GM19324 (cell line): ENCODE results near the gene ZSWIM2.
"Not testable (repeated sequence)": the region's sequence is repeated elsewhere in the genome, so short reads cannot be mapped to it uniquely, and the experiment has no call there.

Experiments
- ATAC-seq: cut with Tn5 transposase; IDR thresholded peaks from one replicate; pipeline ENCODE4 v1.9.1; 2021; ENCODE audit warnings: mild to moderate bottlenecking, moderate library complexity; ENCODE audit not compliant: unreplicated experiment, low FRiP score

Gene ZSWIM2

DNA sequence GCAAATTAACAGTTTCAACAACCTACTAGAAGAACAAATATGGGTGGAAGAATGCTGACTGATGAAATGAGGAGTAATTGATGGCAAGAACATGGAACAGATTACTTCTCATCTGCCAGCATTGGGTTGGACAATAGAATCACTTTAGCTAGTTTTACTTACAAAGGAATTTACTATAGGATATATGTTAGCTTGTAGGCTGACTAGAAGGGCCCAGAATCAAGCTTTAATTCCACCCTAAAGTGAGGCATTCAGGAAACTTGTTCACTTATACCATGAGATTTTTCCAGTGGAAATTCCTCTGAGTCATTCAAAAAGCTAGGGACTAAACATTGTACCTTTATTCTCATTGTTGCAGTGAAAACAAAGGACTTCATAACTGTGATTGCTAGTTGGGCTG is 5.0 kb upstream of the ZSWIM2 start:
- no peak for ATAC-seq

DNA sequence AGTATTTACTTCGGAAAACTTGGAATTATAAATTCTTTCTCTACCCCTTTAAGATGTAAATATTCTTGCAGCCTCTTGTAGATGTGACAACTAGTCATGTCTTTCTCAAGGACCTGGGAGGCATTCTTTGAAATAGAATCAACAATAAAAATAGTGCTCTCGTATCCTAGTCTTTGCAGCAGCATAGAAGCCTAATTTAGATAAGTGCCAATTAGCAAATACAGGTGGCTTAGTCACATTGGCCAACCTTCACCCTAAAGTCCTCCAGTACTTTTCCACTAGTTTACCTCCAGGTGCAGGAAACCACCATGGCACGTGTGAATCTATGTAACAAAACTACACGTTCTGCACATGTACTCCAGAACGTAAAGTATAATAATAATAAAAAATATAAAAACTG is 3.5 kb upstream of the ZSWIM2 start:
- ATAC-seq = no peak

DNA sequence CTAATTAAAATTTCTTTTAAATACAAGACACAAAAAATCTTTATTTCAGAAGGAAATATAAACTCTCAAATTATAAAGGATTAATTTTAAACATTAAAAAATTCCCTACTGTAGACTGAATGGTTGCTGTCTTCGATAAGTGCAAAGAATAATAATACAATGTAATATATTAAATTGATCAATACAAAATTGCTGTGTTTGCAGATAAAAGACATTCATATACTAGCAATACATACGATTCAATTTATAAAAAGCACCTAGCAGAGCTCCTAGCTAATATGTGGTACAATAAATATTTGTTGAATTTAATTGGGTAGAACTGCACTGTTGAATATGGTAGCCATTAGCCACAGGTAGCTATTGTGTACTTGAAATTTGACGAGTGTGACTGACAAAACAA is 6.6 kb downstream of the ZSWIM2 start:
- no peak for ATAC-seq

DNA sequence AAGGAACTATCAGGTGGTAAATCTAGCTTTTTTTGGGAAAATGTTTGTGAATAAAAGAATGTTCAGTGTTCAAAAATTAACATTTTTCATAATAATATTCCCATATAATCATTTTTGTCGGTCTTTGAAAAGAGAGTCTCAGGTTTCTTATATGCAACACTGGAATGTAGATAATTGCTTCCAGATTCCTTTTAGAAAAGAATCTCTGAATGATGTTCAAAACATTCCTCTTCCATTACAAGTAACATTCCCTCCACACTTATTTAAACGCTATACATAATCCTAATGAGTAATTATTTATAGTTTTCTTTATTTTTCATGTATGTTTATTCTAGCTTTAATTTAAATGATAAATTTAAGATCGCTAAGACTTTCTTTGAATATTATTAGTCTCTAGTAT is 7.0 kb downstream of the ZSWIM2 start:
- no peak for ATAC-seq

GRCh38 chr2:186835628-186836027 is 13.3 kb downstream of the ZSWIM2 start:
- ATAC-seq = no peak

DNA sequence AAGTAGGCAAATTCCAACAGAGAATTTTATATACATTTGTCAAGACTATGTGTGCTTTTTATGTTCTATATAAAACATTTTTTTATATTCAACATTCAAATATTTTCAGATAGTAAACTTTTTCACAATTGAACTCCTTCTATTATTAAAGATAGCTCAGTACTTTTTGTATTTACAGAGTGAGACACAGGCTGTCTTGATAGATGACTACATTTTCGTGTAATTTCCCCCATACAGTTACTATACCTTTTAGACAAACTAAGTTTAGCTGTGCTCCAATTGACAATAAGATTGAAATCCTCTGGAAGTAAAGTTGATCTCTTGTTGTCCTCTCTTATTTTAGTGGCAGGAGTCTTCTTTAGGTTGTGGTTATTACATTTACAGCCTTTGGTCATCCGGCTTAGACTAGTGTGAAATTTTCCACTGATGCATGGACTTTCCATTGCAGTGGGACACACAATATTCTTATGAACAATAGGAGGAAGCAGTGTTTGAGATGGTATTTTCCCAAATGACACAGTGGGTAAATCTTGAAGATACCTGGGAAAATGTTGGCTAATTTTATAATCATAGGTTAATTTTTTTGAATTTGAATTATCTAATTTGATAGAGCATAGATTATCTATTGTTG is 21.0 kb downstream of the ZSWIM2 start:
- no peak for ATAC-seq

DNA sequence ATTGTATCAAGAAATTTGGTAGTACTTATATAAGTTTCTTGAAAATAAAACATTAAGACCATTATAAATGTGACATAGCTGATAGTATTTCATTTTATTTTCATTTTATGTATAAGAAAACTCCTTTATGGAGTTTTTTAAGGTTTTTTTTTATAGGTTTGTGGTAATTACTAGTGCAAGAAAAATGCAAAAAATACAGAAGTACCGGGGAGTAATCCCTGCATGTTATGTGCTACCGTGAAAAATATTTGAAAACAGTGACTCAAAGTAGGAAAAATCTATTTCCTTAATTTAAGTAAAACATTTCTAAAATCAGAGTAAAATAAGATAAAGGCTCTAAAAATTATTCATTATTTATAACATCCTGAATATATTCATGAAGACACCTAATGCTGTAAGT is 21.6 kb downstream of the ZSWIM2 start:
- ATAC-seq = no peak

DNA sequence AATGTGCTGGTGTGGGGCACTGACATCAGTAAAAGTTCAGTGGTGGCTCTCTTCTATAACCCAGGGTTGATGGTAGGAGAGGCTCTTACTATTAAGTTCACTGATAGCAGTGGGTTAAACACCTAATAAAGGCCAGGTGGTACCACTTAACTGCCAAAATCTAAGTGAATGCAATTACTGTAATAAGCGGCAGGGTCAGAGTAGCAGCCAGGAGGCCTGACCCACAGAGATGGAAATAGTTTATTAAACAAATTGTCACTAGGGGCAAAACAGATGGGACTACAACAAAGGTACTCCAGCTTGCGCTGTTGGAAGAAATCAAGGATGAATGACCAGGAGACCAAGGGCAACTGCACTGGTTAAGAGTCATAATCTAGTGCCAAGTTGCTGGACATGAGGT is 26.6 kb downstream of the ZSWIM2 start:
- no peak for ATAC-seq

DNA sequence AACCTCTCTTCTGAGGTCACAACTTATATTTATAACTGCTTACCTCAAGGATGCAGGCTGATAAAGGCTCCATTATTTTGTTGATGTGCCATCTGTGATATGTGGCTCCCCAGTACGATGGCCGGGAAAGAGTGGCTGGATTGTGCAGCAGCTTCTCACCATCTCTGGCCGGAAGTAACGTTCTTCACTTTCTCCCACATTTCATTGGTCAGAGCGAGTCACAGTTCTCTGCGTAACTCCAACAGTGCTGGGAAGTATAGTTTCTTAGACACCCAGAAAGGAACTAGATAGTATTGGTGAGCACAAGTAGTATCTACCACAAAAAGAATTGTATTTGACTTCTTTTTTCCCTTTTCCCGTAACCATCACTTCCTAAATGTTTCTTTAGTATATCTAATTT is 28.7 kb downstream of the ZSWIM2 start:
- no peak for ATAC-seq

DNA sequence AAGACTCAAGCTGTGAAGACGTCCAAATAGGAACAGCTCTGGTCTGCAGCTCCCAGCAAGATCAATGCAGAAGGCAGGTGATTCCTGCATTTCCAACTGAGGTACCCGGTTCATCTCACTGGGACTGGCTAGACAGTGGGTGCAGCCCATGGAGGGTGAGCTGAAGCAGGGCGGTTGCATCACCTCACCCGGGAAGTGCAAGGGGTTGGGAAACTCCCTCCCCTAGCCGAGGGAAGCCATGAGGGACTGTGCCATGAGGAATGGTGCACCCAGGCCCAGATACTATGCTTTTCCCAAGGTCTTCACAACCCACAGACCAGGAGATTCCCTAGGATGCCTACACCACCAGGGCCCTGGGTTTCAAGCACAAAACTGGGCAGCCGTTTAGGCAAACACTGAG is 37.2 kb downstream of the ZSWIM2 start:
- ATAC-seq = not testable (repeated sequence)

DNA sequence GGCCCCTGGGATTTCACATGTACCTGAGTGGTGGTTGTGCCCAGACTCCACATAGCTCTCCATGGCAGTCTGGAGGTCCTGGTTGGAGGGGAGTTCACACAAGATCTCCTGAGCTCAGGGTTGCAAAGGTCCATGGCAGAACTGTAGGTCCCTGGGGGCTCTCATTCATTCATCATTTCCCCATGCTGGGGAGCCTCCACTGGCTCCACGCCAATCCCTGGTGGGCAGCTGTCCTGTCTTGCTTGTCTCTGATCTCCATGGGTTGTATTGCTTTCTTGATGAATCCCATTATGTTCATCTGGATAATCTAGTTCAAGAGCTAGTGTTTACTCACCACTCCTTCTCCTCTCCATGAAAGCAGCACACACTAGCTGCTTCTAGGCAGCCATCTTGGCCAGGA is 42.4 kb downstream of the ZSWIM2 start:
- no peak for ATAC-seq

GRCh38 chr2:186798604-186799003 is 50.4 kb downstream of the ZSWIM2 start:
- not testable (repeated sequence) for ATAC-seq

DNA sequence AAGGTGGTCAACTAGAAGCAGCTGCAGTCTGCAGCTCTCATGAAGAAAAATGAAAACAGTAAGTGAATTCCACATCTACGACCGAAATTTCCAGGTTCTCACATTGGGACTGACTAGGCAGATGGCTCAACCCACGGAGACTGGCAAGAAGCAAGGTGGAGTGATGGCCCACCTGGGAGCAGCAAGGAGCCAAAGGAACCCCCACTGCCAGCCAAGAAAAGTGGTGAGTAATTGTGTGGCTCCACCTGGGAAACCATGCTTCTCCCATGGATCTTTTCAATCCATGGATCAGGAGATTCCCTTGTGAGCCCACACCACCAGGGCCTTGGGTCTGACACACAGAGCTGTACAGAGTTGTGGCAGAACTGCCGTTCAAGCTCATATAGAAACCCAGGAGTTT is 64.0 kb downstream of the ZSWIM2 start:
- ATAC-seq = no peak

GRCh38 chr2:186783254-186783653 is 65.7 kb downstream of the ZSWIM2 start:
- ATAC-seq = no peak

GRCh38 chr2:186780701-186781316 is 68.2 kb downstream of the ZSWIM2 start:
- ATAC-seq = no peak
